NCI-H526 treated with DMSO at 0.1 percent for 48 hours (cell line): ENCODE data around the gene CKAP5.

ENCODE experiments used
- DNase-seq: peaks from one replicate; lab custom pipeline; 2025; lab: John Stamatoyannopoulos, UW

CKAP5 gene

GRCh38 chr11:46698597-46698996 is 147.5 kb downstream of the CKAP5 start:
- no peak for DNase-seq

GRCh38 chr11:46697723-46698122 is 148.4 kb downstream of the CKAP5 start:
- no peak for DNase-seq

DNA sequence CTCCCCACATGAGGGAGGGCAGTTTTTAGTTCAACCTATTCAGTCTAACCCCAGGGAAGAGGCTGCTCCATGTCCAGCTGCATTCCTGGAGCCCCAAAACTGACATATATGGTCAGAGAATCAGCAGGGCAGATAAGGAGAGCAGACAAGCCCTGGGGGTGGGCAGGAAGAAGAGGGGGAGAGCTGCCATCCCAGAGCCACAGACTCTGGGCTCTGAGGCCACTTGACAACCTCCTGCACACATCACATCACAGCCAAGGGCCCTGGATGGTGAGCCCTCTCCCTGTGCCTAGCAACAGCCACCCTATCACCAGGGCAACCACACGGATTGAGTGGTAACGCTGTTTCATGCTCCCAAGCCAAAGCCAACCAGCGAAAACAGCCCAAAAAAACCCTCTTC is 148.8 kb downstream of the CKAP5 start:
- no peak for DNase-seq

- no peak for DNase-seq
Measured at GRCh38 chr11:46696212-46696558, 149.9 kb downstream of the CKAP5 start.

DNA sequence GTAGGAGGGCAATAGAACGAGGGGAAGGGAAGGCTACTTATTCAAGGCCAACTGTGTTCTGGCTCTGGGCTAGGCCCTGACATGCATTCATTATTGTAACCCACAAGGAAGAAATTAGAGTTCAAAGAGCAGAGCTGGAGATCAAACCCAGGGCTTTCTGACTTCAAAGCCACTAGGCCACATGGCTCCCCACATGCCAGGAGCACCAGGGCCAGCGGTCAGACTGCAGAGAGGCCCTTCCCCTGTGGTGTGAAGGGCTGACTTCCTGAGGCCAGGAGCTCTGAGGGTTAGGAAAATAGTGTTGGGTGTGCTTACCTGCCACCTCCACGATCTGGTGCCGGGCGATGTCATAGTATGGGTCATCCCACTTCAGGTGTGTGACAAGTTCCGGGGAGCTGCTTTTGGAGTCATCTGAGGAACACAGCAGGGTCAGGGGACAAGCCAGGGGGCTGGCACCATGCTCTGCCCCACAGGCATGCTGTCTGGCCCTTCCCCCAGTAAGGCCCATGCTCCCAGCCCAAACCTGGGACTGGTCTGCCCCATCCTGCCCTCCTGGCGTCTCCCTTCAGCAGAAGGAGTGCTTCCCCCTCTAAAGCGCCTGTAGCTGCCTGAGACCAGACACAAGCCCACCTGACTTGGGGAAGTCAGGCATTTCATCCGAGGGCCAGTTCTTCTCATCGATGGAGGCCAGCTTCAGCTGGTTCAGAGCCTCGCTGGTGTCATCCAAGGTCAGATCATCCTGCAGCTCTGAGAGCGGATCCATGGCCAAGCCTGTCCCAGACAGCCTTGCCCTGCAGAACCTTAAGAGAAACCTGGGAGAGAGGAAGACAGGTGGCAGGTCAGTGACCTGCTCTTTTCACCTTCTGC is 150.5 kb downstream of the CKAP5 start:
- no peak for DNase-seq

DNA sequence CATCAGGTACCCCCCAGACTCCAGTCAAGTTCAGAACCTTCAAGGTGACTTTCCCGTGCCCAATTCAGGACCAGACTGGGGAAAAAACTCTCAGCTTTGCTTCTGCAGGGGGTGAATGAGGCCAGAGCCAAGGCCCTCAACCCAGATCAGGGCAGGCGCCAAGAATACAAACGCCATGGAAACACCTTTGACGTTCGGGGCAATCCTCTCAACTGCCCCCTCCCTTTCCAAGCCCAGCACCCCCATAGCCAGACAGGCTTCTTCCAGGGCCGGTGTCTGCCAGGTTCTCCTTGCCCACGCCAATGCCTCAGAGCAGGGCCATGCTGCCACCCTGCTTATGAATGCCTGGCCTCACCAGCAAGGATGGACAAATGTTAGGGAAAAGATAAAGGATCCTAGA is 151.5 kb downstream of the CKAP5 start:
- DNase-seq = no peak

GRCh38 chr11:46694072-46694471 is 152.0 kb downstream of the CKAP5 start:
- DNase-seq = no peak

DNA sequence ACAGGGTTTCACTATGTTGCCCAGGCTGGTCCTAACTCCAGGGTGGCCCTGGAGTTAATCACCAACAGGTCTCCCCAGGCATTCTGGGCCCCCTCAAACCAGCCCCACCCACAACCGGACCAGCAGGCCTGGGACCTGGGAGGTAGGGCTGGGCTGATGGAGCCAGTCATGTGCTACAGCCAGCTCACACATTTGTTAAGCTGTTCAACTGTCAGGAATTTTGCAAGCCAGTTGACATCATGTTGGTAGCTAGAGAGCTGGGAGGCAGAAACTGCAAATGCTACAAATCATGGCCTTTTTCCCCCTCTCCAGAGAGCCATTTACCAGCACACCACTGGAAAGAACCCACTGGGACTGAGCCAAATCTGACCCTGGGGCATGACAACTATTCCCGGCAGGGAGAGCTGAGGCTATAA is 152.5 kb downstream of the CKAP5 start:
- DNase-seq = no peak
